K562 (cell line): ENCODE results near the gene BBLN. TPM values are rescaled to one million over a fixed set of nuclear protein-coding genes. Genes with fewer than 3 reads are reported as not detected.

Experiments used
- CHD1 ChIP-seq: fragments of 200-600 bp; sonication (generic); IDR thresholded peaks from one replicate; pipeline ENCODE4 v1.6.1; 2012; ENCODE audit warnings: mild to moderate bottlenecking, moderate library complexity, low read length, inconsistent platforms
- CUX1 ChIP-seq: fragments of 200-800 bp; sonication (Bioruptor generic); IDR thresholded peaks from 2 replicates; pipeline ENCODE4 v1.6.1; 2016; ENCODE audit warnings: missing genetic modification characterization, missing compliant biosample characterization
- ETS1 ChIP-seq: conservative IDR thresholded peaks from 2 replicates; pipeline ENCODE4 v1.6.1; 2011; ENCODE audit warnings: low read depth, mild to moderate bottlenecking, low read length; ENCODE audit not compliant: control insufficient read depth
- FOXJ2 ChIP-seq: fragments of 200-800 bp; sonication (Bioruptor generic); IDR thresholded peaks from 2 replicates; pipeline ENCODE4 v1.6.1; 2016; ENCODE audit warnings: missing genetic modification characterization, missing compliant biosample characterization
- NFATC3 ChIP-seq: fragments of 450-650 bp; IDR thresholded peaks from 2 replicates; pipeline ENCODE4 v1.6.1; 2017; ENCODE audit warnings: mild to moderate bottlenecking
- TARDBP ChIP-seq: fragments of 450-650 bp; IDR thresholded peaks from 2 replicates; pipeline ENCODE4 v1.6.1; 2016
- ZBTB7A ChIP-seq: IDR thresholded peaks from 2 replicates; pipeline ENCODE4 v1.6.1; 2011; ENCODE audit warnings: low read depth, mild to moderate bottlenecking, low read length, moderate library complexity, borderline replicate concordance; ENCODE audit not compliant: control insufficient read depth
- ZEB2 ChIP-seq: fragments of 450-650 bp; IDR thresholded peaks from 2 replicates; pipeline ENCODE4 v1.6.1; 2016
- ZNF384 ChIP-seq: IDR thresholded peaks from 2 replicates; pipeline ENCODE4 v1.6.1; 2012; ENCODE audit warnings: low read depth, low read length, improper control_type of control experiment
- ZNF431 ChIP-seq: sonication (generic); formaldehyde crosslinking; IDR thresholded peaks from 2 replicates; pipeline ENCODE4 v1.8.0; 2022; ENCODE audit warnings: mild to moderate bottlenecking, missing genetic modification reagents
- polyA plus RNA-seq, 8 experiments: library from polyadenylated mRNA; depleted of rRNA in 4 of 8; stranded (reverse) in 5 of 8; unstranded in 3 of 8; fragments of >200 nt; fragmentation: Nextera tagmentation in 2 of 8; fragmentation: Illumina TruSeq in 1 of 8; extraction: Ambion mirVana in 2 of 8; extraction: Trizol in 1 of 8; gene quantifications; 2 replicates each; pipeline versions ENCODE4 v1.2.1 to v1.2.3, GENCODE V29; 2011 to 2014; ENCODE audit warnings: inconsistent platforms in 1 of 8, missing spikeins in 1 of 8
- total RNA-seq, 7 experiments: library from RNA; depleted of rRNA in 6 of 7; stranded (reverse); fragments of >200 nt in 6 of 7; fragmentation: Illumina TruSeq in 2 of 7; extraction: Trizol in 2 of 7; gene quantifications; 2 replicates each; pipeline versions ENCODE4 v1.2.1 to v1.2.3, GENCODE V29; 2011 to 2021; ENCODE audit warnings: low replicate concordance in 1 of 7
- TF ChIP-seq, protein P1 (sequence below): sonication (generic); formaldehyde crosslinking; IDR thresholded peaks from 2 replicates; pipeline ENCODE4 v1.8.0; 2023; ENCODE audit warnings: missing genetic modification reagents, mild to moderate bottlenecking, borderline replicate concordance
- TF ChIP-seq, protein P2 (sequence below): fragments of 250-450 bp; sonication (Bioruptor Pico); IDR thresholded peaks from 2 replicates; pipeline ENCODE4 v1.4.0; 2020; ENCODE audit warnings: mild to moderate bottlenecking, moderate library complexity

BBLN gene
- total and polyA plus RNA-seq, 9 of the 15 experiments (the other 6 are each of a cell fraction or from before 2014, with no cell fraction given): 4.2 to 331 (median 87.1) TPM

GRCh38 chr9:128191406-128192046, 31.5 kb downstream of the BBLN start, which contains the start of gene CIZ1 (continued):
- TF ChIP-seq, protein P1, sequence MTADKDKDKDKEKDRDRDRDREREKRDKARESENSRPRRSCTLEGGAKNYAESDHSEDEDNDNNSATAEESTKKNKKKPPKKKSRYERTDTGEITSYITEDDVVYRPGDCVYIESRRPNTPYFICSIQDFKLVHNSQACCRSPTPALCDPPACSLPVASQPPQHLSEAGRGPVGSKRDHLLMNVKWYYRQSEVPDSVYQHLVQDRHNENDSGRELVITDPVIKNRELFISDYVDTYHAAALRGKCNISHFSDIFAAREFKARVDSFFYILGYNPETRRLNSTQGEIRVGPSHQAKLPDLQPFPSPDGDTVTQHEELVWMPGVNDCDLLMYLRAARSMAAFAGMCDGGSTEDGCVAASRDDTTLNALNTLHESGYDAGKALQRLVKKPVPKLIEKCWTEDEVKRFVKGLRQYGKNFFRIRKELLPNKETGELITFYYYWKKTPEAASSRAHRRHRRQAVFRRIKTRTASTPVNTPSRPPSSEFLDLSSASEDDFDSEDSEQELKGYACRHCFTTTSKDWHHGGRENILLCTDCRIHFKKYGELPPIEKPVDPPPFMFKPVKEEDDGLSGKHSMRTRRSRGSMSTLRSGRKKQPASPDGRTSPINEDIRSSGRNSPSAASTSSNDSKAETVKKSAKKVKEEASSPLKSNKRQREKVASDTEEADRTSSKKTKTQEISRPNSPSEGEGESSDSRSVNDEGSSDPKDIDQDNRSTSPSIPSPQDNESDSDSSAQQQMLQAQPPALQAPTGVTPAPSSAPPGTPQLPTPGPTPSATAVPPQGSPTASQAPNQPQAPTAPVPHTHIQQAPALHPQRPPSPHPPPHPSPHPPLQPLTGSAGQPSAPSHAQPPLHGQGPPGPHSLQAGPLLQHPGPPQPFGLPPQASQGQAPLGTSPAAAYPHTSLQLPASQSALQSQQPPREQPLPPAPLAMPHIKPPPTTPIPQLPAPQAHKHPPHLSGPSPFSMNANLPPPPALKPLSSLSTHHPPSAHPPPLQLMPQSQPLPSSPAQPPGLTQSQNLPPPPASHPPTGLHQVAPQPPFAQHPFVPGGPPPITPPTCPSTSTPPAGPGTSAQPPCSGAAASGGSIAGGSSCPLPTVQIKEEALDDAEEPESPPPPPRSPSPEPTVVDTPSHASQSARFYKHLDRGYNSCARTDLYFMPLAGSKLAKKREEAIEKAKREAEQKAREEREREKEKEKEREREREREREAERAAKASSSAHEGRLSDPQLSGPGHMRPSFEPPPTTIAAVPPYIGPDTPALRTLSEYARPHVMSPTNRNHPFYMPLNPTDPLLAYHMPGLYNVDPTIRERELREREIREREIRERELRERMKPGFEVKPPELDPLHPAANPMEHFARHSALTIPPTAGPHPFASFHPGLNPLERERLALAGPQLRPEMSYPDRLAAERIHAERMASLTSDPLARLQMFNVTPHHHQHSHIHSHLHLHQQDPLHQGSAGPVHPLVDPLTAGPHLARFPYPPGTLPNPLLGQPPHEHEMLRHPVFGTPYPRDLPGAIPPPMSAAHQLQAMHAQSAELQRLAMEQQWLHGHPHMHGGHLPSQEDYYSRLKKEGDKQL (CRISPR knock-in tag): no peak
- TF ChIP-seq ZEB2 (no peak), ETS1 (peak; percentile 82; the same call in 1 of the 2 replicates), CHD1 (peak; percentile 68), NFATC3 (no peak), TARDBP (no peak), ZNF431 (CRISPR knock-in tag) (no peak), ZBTB7A (peak; percentile 98), CUX1 (CRISPR knock-in tag) (no peak), ZNF384 (peak; percentile 54; the same call in 1 of the 2 replicates), FOXJ2 (tag) (peak; percentile 67; the same call in 1 of the 2 replicates)
- TF ChIP-seq, protein P2, sequence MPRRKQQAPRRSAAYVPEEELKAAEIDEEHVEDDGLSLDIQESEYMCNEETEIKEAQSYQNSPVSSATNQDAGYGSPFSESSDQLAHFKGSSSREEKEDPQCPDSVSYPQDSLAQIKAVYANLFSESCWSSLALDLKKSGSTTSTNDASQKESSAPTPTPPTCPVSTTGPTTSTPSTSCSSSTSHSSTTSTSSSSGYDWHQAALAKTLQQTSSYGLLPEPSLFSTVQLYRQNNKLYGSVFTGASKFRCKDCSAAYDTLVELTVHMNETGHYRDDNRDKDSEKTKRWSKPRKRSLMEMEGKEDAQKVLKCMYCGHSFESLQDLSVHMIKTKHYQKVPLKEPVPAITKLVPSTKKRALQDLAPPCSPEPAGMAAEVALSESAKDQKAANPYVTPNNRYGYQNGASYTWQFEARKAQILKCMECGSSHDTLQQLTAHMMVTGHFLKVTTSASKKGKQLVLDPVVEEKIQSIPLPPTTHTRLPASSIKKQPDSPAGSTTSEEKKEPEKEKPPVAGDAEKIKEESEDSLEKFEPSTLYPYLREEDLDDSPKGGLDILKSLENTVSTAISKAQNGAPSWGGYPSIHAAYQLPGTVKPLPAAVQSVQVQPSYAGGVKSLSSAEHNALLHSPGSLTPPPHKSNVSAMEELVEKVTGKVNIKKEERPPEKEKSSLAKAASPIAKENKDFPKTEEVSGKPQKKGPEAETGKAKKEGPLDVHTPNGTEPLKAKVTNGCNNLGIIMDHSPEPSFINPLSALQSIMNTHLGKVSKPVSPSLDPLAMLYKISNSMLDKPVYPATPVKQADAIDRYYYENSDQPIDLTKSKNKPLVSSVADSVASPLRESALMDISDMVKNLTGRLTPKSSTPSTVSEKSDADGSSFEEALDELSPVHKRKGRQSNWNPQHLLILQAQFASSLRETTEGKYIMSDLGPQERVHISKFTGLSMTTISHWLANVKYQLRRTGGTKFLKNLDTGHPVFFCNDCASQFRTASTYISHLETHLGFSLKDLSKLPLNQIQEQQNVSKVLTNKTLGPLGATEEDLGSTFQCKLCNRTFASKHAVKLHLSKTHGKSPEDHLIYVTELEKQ (CRISPR knock-in tag): no peak
